Vagina (tissue), 2 donors: Measurements from ENCODE around the gene CALR. TPM values are rescaled to one million over a fixed set of nuclear protein-coding genes. Genes with fewer than 3 reads are reported as not detected.

ENCODE experiments used
- DNase-seq, 2 donors: peaks; one replicate each; pipeline ENCODE4 v3.0.0-alpha.2; 2017; ENCODE audit errors: extremely low spot score in 2 of 2
- H3K27ac ChIP-seq: fragments of 200-600 bp; sonication (generic); one replicate; pipeline ENCODE4 v1.5.1; 2019
- H3K27me3 ChIP-seq: fragments of 200-600 bp; sonication (generic); one replicate; pipeline ENCODE4 v1.5.1; 2019
- H3K36me3 ChIP-seq, 2 donors: fragments of 200-600 bp; sonication (generic); one replicate each; pipeline ENCODE4 v1.5.1; 2017 to 2019
- H3K4me1 ChIP-seq: fragments of 200-600 bp; sonication (generic); one replicate; pipeline ENCODE4 v1.5.1; 2019
- H3K4me3 ChIP-seq, 2 donors: fragments of 200-600 bp; sonication (generic); 1 replicate in 1 of 2; 2 replicates in 1 of 2; pipeline ENCODE4 v1.5.1; 2016 to 2019
- H3K9me3 ChIP-seq: fragments of 200-600 bp; sonication (generic); one replicate; pipeline ENCODE4 v1.5.1; 2019
- POLR2A ChIP-seq, 2 donors: fragments of 450-650 bp; IDR thresholded peaks; one replicate each; pipeline ENCODE4 v1.6.1; 2017; ENCODE audit warnings: antibody characterized with exemption in 2 of 2, mild to moderate bottlenecking in 2 of 2, moderate library complexity in 2 of 2
- POLR2AphosphoS5 ChIP-seq, 2 donors: sonication (generic); formaldehyde crosslinking; IDR thresholded peaks; one replicate each; pipeline ENCODE4 v1.9.0; 2017; ENCODE audit warnings: antibody characterized with exemption in 2 of 2, mild to moderate bottlenecking in 2 of 2, low read depth in 1 of 2; ENCODE audit not compliant: insufficient read depth in 1 of 2
- intact Hi-C: fragments of 100-400 bp; cut with DNase I; formaldehyde crosslinking; loops from one replicate; pipeline ENCODE4 v1.15.1; 2023
- total RNA-seq: library from RNA; depleted of rRNA; stranded (reverse); fragments of >200 nt; gene quantifications from one replicate; pipeline ENCODE4 v1.2.3, GENCODE V29; 2016
- TF ChIP-seq, protein P1 (sequence below), 3 experiments: fragments of 450-650 bp in 2 of 3; fragments of 200-600 bp in 1 of 3; sonication (generic) in 1 of 3; IDR thresholded peaks; one replicate each; pipeline ENCODE4 v1.5.1; 2017 to 2019; ENCODE audit warnings: antibody characterized with exemption in 3 of 3, mild to moderate bottlenecking in 2 of 3, moderate library complexity in 2 of 3

CALR gene
- total RNA-seq, 1 donor from 2014 or later: 303 TPM

DNA sequence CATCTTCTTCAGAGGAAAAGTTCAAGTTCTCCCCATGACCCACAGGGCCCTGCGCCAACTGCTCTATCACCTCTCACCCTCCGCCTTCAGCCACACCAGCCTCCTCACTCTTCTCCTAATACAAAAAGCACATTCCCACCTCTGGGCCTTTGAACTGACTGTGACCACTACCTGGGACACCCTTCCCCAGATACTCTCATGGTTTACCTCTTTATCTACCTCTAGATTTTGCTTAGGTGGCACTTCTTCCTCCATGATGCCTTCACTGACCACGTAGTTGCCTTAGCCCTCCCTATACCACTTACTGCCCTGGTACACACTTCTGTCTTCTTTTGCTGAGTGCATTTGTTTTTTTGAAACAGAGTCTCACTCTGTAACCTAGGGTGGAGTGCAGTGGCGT is 15.4 kb upstream of the CALR start:
- H3K36me3 ChIP-seq: peaks cover 8 to 54% of the 10 kb centered on the region in 2 donors
- no peak for DNase-seq
- peaks cover 6% of the 10 kb centered on the region for H3K4me1 ChIP-seq
- H3K9me3 ChIP-seq: no peaks in the 10 kb centered on the region
- no peak overlapping the region for H3K4me3 ChIP-seq
- no peaks in the 10 kb centered on the region for H3K27me3 ChIP-seq
- no peak overlapping the region for H3K27ac ChIP-seq
- no peak for TF ChIP-seq POLR2AphosphoS5 (IDR thresholded peaks at IDR 0.05; ENCODE audit: insufficient read depth in 1 of 2, low read depth in 1 of 2)
- TF ChIP-seq, protein P1, sequence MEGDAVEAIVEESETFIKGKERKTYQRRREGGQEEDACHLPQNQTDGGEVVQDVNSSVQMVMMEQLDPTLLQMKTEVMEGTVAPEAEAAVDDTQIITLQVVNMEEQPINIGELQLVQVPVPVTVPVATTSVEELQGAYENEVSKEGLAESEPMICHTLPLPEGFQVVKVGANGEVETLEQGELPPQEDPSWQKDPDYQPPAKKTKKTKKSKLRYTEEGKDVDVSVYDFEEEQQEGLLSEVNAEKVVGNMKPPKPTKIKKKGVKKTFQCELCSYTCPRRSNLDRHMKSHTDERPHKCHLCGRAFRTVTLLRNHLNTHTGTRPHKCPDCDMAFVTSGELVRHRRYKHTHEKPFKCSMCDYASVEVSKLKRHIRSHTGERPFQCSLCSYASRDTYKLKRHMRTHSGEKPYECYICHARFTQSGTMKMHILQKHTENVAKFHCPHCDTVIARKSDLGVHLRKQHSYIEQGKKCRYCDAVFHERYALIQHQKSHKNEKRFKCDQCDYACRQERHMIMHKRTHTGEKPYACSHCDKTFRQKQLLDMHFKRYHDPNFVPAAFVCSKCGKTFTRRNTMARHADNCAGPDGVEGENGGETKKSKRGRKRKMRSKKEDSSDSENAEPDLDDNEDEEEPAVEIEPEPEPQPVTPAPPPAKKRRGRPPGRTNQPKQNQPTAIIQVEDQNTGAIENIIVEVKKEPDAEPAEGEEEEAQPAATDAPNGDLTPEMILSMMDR (IDR thresholded peaks at IDR 0.05): no peak
- TF ChIP-seq POLR2A (IDR thresholded peaks at IDR 0.05): no peak
- intact Hi-C loops: no loop called here

DNA sequence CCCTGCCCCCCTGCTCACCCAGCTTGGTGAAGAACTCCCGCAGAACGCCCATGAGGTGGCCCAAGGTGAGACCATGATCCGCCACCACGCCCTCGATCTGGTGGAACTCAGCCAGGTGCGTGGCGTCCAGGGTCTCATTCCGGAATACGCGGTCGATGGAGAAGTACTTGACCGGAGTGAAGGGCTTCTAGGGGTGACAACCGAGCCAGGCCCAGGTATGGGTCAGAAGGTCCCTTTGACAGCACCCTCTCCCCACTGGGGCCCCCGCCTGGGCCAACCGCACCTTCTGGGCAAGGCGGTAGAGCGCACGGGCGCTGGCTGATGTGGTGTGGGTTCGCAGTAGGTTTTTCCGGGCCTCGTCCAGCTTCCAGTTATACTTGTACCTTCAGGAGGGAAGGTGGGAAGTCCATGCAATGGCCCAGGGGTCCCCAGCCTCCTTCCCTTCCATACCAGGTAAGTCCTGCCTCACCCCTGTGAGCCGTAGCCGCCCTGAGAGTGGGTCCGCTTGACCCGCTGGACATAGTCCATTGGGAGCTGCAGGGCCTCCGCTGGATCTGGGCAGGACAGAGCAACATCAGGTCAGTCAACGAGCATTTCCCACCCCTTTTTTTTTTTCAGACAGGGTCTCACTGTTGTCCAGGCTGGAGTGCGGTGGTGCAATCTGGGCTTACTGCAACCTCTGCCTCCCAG is 13.6 kb upstream of the CALR start:
- H3K36me3 ChIP-seq: peaks cover 8 to 72% of the 10 kb centered on the region in 2 donors
- H3K27ac ChIP-seq: no peak overlapping the region
- no peaks in the 10 kb centered on the region for H3K4me1 ChIP-seq
- TF ChIP-seq, protein P1 (IDR thresholded peaks at IDR 0.05): no peak
- TF ChIP-seq POLR2AphosphoS5 (IDR thresholded peaks at IDR 0.05; ENCODE audit: insufficient read depth in 1 of 2, low read depth in 1 of 2) (no peak), POLR2A (IDR thresholded peaks at IDR 0.05) (no peak)
- no peak overlapping the region for H3K4me3 ChIP-seq
- DNase-seq: no peak
- H3K9me3 ChIP-seq: no peaks in the 10 kb centered on the region
- intact Hi-C loops: no loop called here
- H3K27me3 ChIP-seq: no peaks in the 10 kb centered on the region

DNA sequence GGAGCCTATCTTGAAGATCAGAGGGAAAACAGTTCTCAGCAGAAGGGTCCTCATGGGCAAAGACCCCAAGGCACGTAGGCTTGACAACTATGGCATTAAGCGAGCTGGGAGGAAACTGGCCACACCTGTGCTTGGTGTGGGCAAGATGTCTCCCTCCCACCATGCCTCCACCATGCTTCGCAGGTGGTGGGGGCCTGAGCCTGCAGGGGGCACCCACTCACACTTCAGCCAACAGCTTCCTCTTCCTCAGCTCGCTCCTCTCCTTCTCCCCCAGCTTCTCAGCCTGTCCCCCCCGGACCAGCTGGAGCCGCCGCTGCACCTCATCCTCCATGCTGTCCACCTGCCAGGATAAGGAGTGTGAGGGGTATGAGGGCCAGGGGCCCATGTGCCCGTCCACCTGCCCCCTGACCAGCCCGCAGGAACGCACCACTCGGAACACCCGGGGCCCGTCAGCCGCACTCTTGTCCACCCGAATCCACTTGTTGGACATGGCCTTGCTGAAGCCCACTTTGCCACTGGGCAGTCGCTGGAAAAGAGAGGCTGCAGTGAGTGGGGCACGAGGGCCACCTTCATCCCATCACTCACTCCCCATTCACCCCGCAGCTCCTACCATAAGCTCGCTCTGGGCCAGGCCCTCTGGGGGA is 8.3 kb upstream of the CALR start:
- Histone ChIP-seq H3K9me3 (no peaks in the 10 kb centered on the region), H3K27me3 (no peaks in the 10 kb centered on the region), H3K4me3 (no peak overlapping the region), H3K27ac (no peak overlapping the region), H3K36me3 (peaks cover under 1 to 44% of the 10 kb centered on the region in 2 donors), H3K4me1 (peaks cover 19% of the 10 kb centered on the region)
- intact Hi-C loops: no loop called here
- no peak for DNase-seq
- TF ChIP-seq, protein P1 (IDR thresholded peaks at IDR 0.05): no peak
- no peak for TF ChIP-seq POLR2A (IDR thresholded peaks at IDR 0.05)
- TF ChIP-seq POLR2AphosphoS5 (IDR thresholded peaks at IDR 0.05; ENCODE audit: insufficient read depth in 1 of 2, low read depth in 1 of 2): no peak

DNA sequence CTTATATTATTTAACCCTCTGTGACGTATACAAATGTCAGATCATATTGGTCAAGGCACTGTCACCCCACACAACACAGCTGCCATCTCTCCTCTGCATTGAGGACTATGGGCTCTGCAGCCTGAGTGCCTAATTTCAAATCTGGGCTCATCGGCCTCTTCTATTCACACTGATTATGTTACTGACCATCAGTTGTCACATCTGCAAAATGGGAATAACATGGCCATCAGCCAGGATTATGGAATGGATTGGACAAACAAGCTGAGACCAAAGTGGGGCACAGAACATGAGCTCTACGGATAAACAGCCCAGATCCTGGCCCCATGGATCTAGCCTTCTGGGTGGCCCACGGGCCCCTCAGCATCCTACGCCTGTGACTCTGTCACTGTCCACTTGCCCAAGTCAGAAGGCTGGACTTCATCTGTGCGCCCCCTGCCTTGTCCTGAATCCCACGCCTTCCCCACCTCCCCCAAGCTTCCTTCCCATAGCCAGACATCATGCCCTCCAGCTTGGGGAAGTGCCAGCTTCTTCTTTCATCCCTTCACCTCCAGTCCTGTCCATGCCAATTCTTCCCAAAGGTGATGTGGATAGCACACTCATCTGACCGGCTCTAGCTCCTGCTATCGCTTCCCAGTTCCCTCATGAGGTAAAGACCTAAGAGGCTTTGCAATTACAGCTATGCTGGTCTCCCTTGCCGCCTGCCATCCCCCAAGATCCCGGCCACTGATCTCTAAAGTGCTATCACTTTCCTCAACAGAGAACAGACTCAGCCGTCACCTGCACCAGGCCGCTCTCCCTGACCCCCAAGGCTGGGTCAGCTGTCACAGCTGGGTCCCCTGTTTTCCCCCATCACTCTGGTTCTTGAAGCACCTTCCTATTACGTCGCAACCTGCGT is 5.8 kb upstream of the CALR start:
- Histone ChIP-seq H3K27me3 (no peaks in the 10 kb centered on the region), H3K27ac (peak overlapping the region; percentile 75), H3K36me3 (peaks cover 0 to 21% of the 10 kb centered on the region in 2 donors), H3K4me1 (peaks cover 24% of the 10 kb centered on the region), H3K4me3 (peak overlapping the region; percentile 87 to 90), H3K9me3 (no peaks in the 10 kb centered on the region)
- no peak for DNase-seq
- intact Hi-C loops: no loop called here
- TF ChIP-seq POLR2A (IDR thresholded peaks at IDR 0.05) (no peak), POLR2AphosphoS5 (IDR thresholded peaks at IDR 0.05; ENCODE audit: insufficient read depth in 1 of 2, low read depth in 1 of 2) (no peak)
- TF ChIP-seq, protein P1 (IDR thresholded peaks at IDR 0.05): no peak
